ENCODE data around the gene USP7. TPM values are rescaled to one million over a fixed set of nuclear protein-coding genes. Genes with fewer than 3 reads are reported as not detected.
"Not testable (repeated sequence)": the region's sequence is repeated elsewhere in the genome, so short reads cannot be mapped to it uniquely, and the experiment has no call there.

Gene USP7
- total RNA-seq, 1 donor from 2014 or later: 96.4 TPM

DNA sequence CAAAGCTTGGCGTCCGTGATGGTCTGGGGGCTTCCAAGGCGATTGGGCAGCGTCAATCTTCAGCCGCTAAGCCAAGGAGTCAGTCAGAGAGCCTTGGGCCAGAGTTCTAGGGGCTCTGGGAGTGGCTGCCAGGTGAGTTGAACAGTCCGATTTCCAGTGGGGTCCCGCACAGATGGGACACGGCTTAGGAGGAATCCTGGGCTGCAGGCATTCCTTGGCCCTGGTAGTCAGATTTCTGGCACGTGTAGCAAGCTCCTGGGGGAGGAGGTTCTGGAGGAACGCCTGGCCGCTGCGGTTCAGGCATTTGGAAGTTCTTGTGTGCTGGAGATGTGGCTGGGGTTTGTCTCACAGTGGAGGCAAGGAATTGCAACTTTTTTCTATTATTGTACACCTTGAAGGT, 120.4 kb downstream of the USP7 start:
- not testable (repeated sequence) for DNase-seq

Other genes with a start within 250 kb of the USP7 start
- gene TMEM186, start 166.3 kb downstream of the USP7 start, total RNA-seq: 4.5 TPM
- 28.8 TPM for gene PMM2, start 166.1 kb downstream of the USP7 start, total RNA-seq
- gene CARHSP1, start 94.9 kb downstream of the USP7 start, total RNA-seq: 34.9 TPM
- gene LITAFD, start 81.6 kb downstream of the USP7 start, total RNA-seq: not detected
- 47.4 TPM for gene HAPSTR1, start 127.7 kb upstream of the USP7 start, total RNA-seq

Data from skin of body (tissue), 2 donors.